HEK293T (cell line): ENCODE results near the gene PCBP3.

ENCODE experiments used
- CTCF ChIA-PET: fragments of 350-600 bp; formaldehyde crosslinking; extraction: SDS; loops from one replicate; lab custom pipeline; 2021; ENCODE audit warnings: antibody characterized with exemption, inconsistent platforms; lab: Yijun Ruan, JAX
- POLR2A ChIA-PET: fragments of 350-600 bp; formaldehyde crosslinking; extraction: SDS; loops from one replicate; lab custom pipeline; 2020; ENCODE audit warnings: antibody characterized with exemption, inconsistent platforms; lab: Yijun Ruan, JAX
- DNase-seq: peaks from one replicate; pipeline ENCODE4 v3.0.0; 2012; ENCODE audit warnings: mixed read lengths; ENCODE audit errors: extremely low spot score
- ARNT ChIP-seq: fragments of 450-650 bp; IDR thresholded peaks from 2 replicates; pipeline ENCODE4 v1.6.1; 2017; ENCODE audit warnings: mild to moderate bottlenecking
- BHLHE40 ChIP-seq: fragments of 450-650 bp; IDR thresholded peaks from 2 replicates; pipeline ENCODE4 v1.6.1; 2016; ENCODE audit warnings: mild to moderate bottlenecking, moderate library complexity, borderline replicate concordance
- CTBP1 ChIP-seq: fragments of 450-650 bp; IDR thresholded peaks from 2 replicates; pipeline ENCODE4 v1.6.1; 2016; ENCODE audit warnings: borderline replicate concordance
- ELF4 ChIP-seq: fragments of 450-650 bp; IDR thresholded peaks from 2 replicates; pipeline ENCODE4 v1.6.1; 2017; ENCODE audit warnings: antibody characterized with exemption
- FOXA1 ChIP-seq: fragments of 450-650 bp; IDR thresholded peaks from 2 replicates; pipeline ENCODE4 v1.6.1; 2016; ENCODE audit warnings: mild to moderate bottlenecking
- FOXK2 ChIP-seq: fragments of 450-650 bp; IDR thresholded peaks from 2 replicates; pipeline ENCODE4 v1.6.1; 2016; ENCODE audit warnings: mild to moderate bottlenecking
- FOXM1 ChIP-seq: fragments of 450-650 bp; IDR thresholded peaks from 2 replicates; pipeline ENCODE4 v1.6.1; 2017; ENCODE audit warnings: mild to moderate bottlenecking, borderline replicate concordance
- HDGF ChIP-seq: fragments of 450-650 bp; IDR thresholded peaks from 2 replicates; pipeline ENCODE4 v1.6.1; 2017; ENCODE audit warnings: antibody characterized with exemption, borderline replicate concordance
- L3MBTL2 ChIP-seq: fragments of 450-650 bp; conservative IDR thresholded peaks from 2 replicates; pipeline ENCODE4 v1.6.1; 2016; ENCODE audit warnings: mild to moderate bottlenecking
- LEF1 ChIP-seq: fragments of 450-650 bp; IDR thresholded peaks from 2 replicates; pipeline ENCODE4 v1.6.1; 2017; ENCODE audit warnings: mild to moderate bottlenecking, borderline replicate concordance
- NFRKB ChIP-seq: fragments of 450-650 bp; IDR thresholded peaks from 2 replicates; pipeline ENCODE4 v1.6.1; 2016; ENCODE audit warnings: mild to moderate bottlenecking, moderate library complexity
- PKNOX1 ChIP-seq: fragments of 450-650 bp; IDR thresholded peaks from 2 replicates; pipeline ENCODE4 v1.6.1; 2016
- SP1 ChIP-seq: fragments of 450-650 bp; IDR thresholded peaks from 2 replicates; pipeline ENCODE4 v1.6.1; 2017
- SUZ12 ChIP-seq: fragments of 450-650 bp; IDR thresholded peaks from 2 replicates; pipeline ENCODE4 v1.6.1; 2016; ENCODE audit warnings: mild to moderate bottlenecking
- TARDBP ChIP-seq: fragments of 450-650 bp; IDR thresholded peaks from 2 replicates; pipeline ENCODE4 v1.6.1; 2016
- ZNF384 ChIP-seq: fragments of 450-650 bp; IDR thresholded peaks from 2 replicates; pipeline ENCODE4 v1.6.1; 2016

PCBP3 gene

DNA sequence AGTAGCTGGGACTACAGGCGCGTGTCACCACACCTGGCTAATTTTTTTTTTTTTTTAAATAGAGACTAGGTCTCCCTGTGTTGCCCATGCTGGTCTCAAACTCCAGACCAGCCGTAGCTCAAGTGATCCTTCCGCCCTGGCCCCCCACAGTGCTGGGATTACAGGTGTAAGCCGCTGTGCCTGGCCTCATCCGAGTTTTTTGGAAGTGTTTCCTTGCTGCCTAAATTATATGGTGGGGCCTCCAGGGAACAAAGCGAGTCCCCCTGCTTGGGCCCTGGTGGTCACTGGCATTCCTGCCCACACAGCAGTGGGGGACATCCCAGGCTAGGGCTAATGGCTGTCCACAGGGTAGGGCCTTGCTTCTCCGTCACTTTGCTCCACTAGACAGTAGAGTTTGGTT is 143.8 kb downstream of the PCBP3 start:
- DNase-seq = no peak
- ChIA-PET POLR2A (no interaction called here), CTCF (no interaction called here)
- TF ChIP-seq SUZ12 = no peak
- no peak for TF ChIP-seq LEF1
- TF ChIP-seq ARNT = no peak
- TF ChIP-seq ZNF384 = no peak
- no peak for TF ChIP-seq BHLHE40
- TF ChIP-seq TARDBP = no peak
- TF ChIP-seq PKNOX1 = no peak
- TF ChIP-seq ELF4 = no peak
- TF ChIP-seq FOXM1 = no peak

GRCh38 chr21:45788198-45788597 is 144.7 kb downstream of the PCBP3 start:
- DNase-seq = no peak
- TF ChIP-seq ELF4 = no peak
- no peak for TF ChIP-seq FOXA1
- no peak for TF ChIP-seq TARDBP
- no peak for TF ChIP-seq ZNF384
- TF ChIP-seq NFRKB = no peak
- TF ChIP-seq FOXM1 = no peak
- TF ChIP-seq L3MBTL2 = no peak
- TF ChIP-seq BHLHE40 = no peak
- TF ChIP-seq SUZ12 = no peak
- TF ChIP-seq ARNT = no peak
- TF ChIP-seq LEF1 = no peak
- no peak for TF ChIP-seq HDGF
- no peak for TF ChIP-seq FOXK2
- no peak for TF ChIP-seq SP1
- TF ChIP-seq CTBP1 = no peak
- no peak for TF ChIP-seq PKNOX1
- POLR2A ChIA-PET = no interaction called here
- CTCF ChIA-PET = no interaction called here

DNA sequence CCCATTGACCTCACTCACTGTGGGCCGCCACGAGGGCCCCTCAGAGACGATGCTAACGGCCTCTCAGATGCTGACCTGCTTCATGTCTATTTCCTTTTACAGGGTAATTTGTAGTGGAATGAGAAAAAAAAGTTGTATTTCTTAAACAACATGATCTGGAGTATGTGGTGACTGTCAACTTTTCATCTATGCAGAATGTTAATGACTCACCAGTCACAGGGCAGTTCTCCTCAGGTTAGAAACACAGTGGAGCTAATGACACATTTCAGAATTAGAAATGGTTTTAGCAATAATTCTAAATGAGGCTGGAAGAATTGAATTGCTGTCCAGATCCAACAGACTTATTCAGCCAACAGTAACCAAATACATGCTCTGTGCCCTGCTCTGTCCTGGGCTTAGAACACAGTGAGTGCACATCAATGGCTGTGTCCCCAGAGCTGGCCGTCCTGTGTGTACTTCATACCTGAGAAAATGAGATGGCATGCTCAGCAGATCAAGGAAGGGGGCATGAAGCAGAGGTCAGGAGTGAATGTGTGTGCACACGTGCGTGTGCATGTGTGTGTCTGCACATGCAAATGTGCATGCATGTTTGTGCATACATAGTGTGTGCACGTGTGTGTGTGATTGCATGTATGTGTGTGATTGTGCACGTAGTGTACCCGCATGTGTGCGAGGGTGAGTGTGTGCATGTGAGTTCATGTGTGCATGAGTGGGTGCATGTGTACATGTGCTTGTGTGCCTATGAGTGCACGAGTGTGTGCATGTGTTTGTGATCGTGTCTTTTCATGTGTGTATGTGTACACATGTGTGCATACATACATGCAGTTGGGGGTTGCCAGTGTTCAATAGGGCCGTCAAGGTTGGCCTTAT is 145.3 kb downstream of the PCBP3 start:
- DNase-seq = no peak
- ChIA-PET POLR2A (no interaction called here), CTCF (no interaction called here)
- TF ChIP-seq FOXA1 (no peak), L3MBTL2 (no peak), ZNF384 (no peak), SP1 (no peak), ARNT (no peak), FOXM1 (no peak), FOXK2 (no peak), TARDBP (no peak), NFRKB (no peak), LEF1 (no peak), CTBP1 (no peak), BHLHE40 (no peak), ELF4 (no peak), HDGF (no peak), PKNOX1 (no peak), SUZ12 (no peak)

- TF ChIP-seq ARNT (no peak), BHLHE40 (no peak), FOXK2 (no peak), CTBP1 (no peak), FOXM1 (no peak), SUZ12 (no peak), ZNF384 (no peak), NFRKB (no peak), L3MBTL2 (no peak), HDGF (no peak), PKNOX1 (no peak), TARDBP (no peak)
Measured at GRCh38 chr21:45790427-45790826, 146.9 kb downstream of the PCBP3 start.

GRCh38 chr21:45791562-45792418 is 148.3 kb downstream of the PCBP3 start:
- CTCF ChIA-PET = no interaction called here
- DNase-seq = no peak
- POLR2A ChIA-PET = no interaction called here
- TF ChIP-seq FOXM1 (no peak), L3MBTL2 (no peak), LEF1 (no peak), SP1 (no peak), NFRKB (no peak), FOXA1 (no peak), FOXK2 (no peak), CTBP1 (no peak), ZNF384 (no peak), ARNT (no peak), TARDBP (no peak), ELF4 (no peak), PKNOX1 (no peak), SUZ12 (no peak), BHLHE40 (no peak), HDGF (no peak)

More at GRCh38 chr21:45790427-45790826, 146.9 kb downstream of the PCBP3 start:
- ChIA-PET CTCF (no interaction called here), POLR2A (no interaction called here)
- DNase-seq = no peak
